ENCODE data around the gene MGME1.
"Not testable (repeated sequence)": the region's sequence is repeated elsewhere in the genome, so short reads cannot be mapped to it uniquely, and the experiment has no call there.

Gene MGME1

GRCh38 chr20:17949899-17950298, 18.9 kb upstream of the MGME1 start:
- H3K9me3 Mint-ChIP-seq: no peaks in the 10 kb centered on the region
- H3K36me3 Mint-ChIP-seq (ENCODE audit: low read depth): peaks cover 97% of the 10 kb centered on the region
- H3K4me3 Mint-ChIP-seq: no peak overlapping the region
- H3K4me1 Mint-ChIP-seq (ENCODE audit: low read depth): peaks cover 12% of the 10 kb centered on the region
- no peaks in the 10 kb centered on the region for H3K27me3 Mint-ChIP-seq
- H3K27ac Mint-ChIP-seq: no peak overlapping the region

GRCh38 chr20:17950670-17951069, 18.1 kb upstream of the MGME1 start:
- H3K27ac Mint-ChIP-seq: peak overlapping the region; percentile 18
- no peaks in the 10 kb centered on the region for H3K9me3 Mint-ChIP-seq
- no peak overlapping the region for H3K4me3 Mint-ChIP-seq
- H3K27me3 Mint-ChIP-seq: no peaks in the 10 kb centered on the region
- peaks cover 98% of the 10 kb centered on the region for H3K36me3 Mint-ChIP-seq (ENCODE audit: low read depth)
- H3K4me1 Mint-ChIP-seq (ENCODE audit: low read depth): peaks cover 20% of the 10 kb centered on the region

GRCh38 chr20:17951323-17951722, 17.5 kb upstream of the MGME1 start:
- Mint-ChIP-seq H3K27me3 (no peaks in the 10 kb centered on the region), H3K27ac (peak overlapping the region; percentile 18), H3K4me3 (no peak overlapping the region), H3K36me3 (ENCODE audit: low read depth) (peaks cover 97% of the 10 kb centered on the region), H3K9me3 (no peaks in the 10 kb centered on the region), H3K4me1 (ENCODE audit: low read depth) (peaks cover 25% of the 10 kb centered on the region)

GRCh38 chr20:17952692-17953684, 15.8 kb upstream of the MGME1 start:
- Mint-ChIP-seq H3K27me3 (no peaks in the 10 kb centered on the region), H3K27ac (peak overlapping the region; percentile 29), H3K4me1 (ENCODE audit: low read depth) (peaks cover 37% of the 10 kb centered on the region), H3K4me3 (no peak overlapping the region), H3K9me3 (no peaks in the 10 kb centered on the region), H3K36me3 (ENCODE audit: low read depth) (peaks cover 92% of the 10 kb centered on the region)

GRCh38 chr20:17953935-17954334, 14.9 kb upstream of the MGME1 start:
- no peaks in the 10 kb centered on the region for H3K27me3 Mint-ChIP-seq
- peaks cover 89% of the 10 kb centered on the region for H3K36me3 Mint-ChIP-seq (ENCODE audit: low read depth)
- no peak overlapping the region for H3K4me3 Mint-ChIP-seq
- H3K4me1 Mint-ChIP-seq (ENCODE audit: low read depth): peaks cover 47% of the 10 kb centered on the region
- peak overlapping the region; percentile 26 for H3K27ac Mint-ChIP-seq
- no peaks in the 10 kb centered on the region for H3K9me3 Mint-ChIP-seq

- Mint-ChIP-seq H3K4me1 (ENCODE audit: low read depth) (peaks cover 59% of the 10 kb centered on the region), H3K27me3 (no peaks in the 10 kb centered on the region), H3K9me3 (no peaks in the 10 kb centered on the region), H3K27ac (peak overlapping the region; percentile 60), H3K4me3 (no peak overlapping the region), H3K36me3 (ENCODE audit: low read depth) (peaks cover 88% of the 10 kb centered on the region)
These were observed 13.5 kb upstream of the MGME1 start for GRCh38 chr20:17955302-17955701.

GRCh38 chr20:17956099-17956685, 12.6 kb upstream of the MGME1 start:
- peaks cover 85% of the 10 kb centered on the region for H3K36me3 Mint-ChIP-seq (ENCODE audit: low read depth)
- no peaks in the 10 kb centered on the region for H3K27me3 Mint-ChIP-seq
- H3K4me1 Mint-ChIP-seq (ENCODE audit: low read depth): peaks cover 68% of the 10 kb centered on the region
- H3K4me3 Mint-ChIP-seq: peak overlapping the region; percentile 13
- H3K27ac Mint-ChIP-seq: peak overlapping the region; percentile 60
- H3K9me3 Mint-ChIP-seq: no peaks in the 10 kb centered on the region

- H3K4me1 Mint-ChIP-seq (ENCODE audit: low read depth): peaks cover 83% of the 10 kb centered on the region
- peak overlapping the region; percentile 63 for H3K27ac Mint-ChIP-seq
- no peak overlapping the region for H3K4me3 Mint-ChIP-seq
These were observed 11.1 kb upstream of the MGME1 start for GRCh38 chr20:17957505-17958363.

GRCh38 chr20:17958373-17959256, 10.2 kb upstream of the MGME1 start:
- H3K4me3 Mint-ChIP-seq: peak overlapping the region; percentile 4

More at GRCh38 chr20:17957505-17958363, 11.1 kb upstream of the MGME1 start:
- Mint-ChIP-seq H3K9me3 (no peaks in the 10 kb centered on the region), H3K27me3 (no peaks in the 10 kb centered on the region), H3K36me3 (ENCODE audit: low read depth) (peaks cover 83% of the 10 kb centered on the region)

GRCh38 chr20:17959257-17959627, 9.6 kb upstream of the MGME1 start:
- H3K36me3 Mint-ChIP-seq (ENCODE audit: low read depth): peaks cover 82% of the 10 kb centered on the region
- peak overlapping the region; percentile 81 for H3K27ac Mint-ChIP-seq
- peaks cover 90% of the 10 kb centered on the region for H3K4me1 Mint-ChIP-seq (ENCODE audit: low read depth)
- H3K9me3 Mint-ChIP-seq: no peaks in the 10 kb centered on the region
- H3K27me3 Mint-ChIP-seq: no peaks in the 10 kb centered on the region
- peak overlapping the region; percentile 55 for H3K4me3 Mint-ChIP-seq

More at GRCh38 chr20:17958373-17959256, 10.2 kb upstream of the MGME1 start:
- Mint-ChIP-seq H3K27ac (peak overlapping the region; percentile 63), H3K27me3 (no peaks in the 10 kb centered on the region), H3K4me1 (ENCODE audit: low read depth) (peaks cover 90% of the 10 kb centered on the region), H3K36me3 (ENCODE audit: low read depth) (peaks cover 82% of the 10 kb centered on the region), H3K9me3 (no peaks in the 10 kb centered on the region)

- not testable (repeated sequence) for H3K9me3 Mint-ChIP-seq, H3K27me3 Mint-ChIP-seq, H3K27ac Mint-ChIP-seq
- H3K36me3 Mint-ChIP-seq (ENCODE audit: low read depth): peaks cover 83% of the 10 kb centered on the region
- H3K4me3 Mint-ChIP-seq: peak overlapping the region; percentile 89
- H3K4me1 Mint-ChIP-seq (ENCODE audit: low read depth): peaks cover 93% of the 10 kb centered on the region
These were observed 8.4 kb upstream of the MGME1 start for GRCh38 chr20:17960400-17960885.

- H3K4me3 Mint-ChIP-seq: peak overlapping the region; percentile 89
These were observed 7.8 kb upstream of the MGME1 start for GRCh38 chr20:17960927-17961586.

GRCh38 chr20:17961587-17961940, 7.3 kb upstream of the MGME1 start:
- peak overlapping the region; percentile 98 for H3K27ac Mint-ChIP-seq
- peaks cover 87% of the 10 kb centered on the region for H3K36me3 Mint-ChIP-seq (ENCODE audit: low read depth)
- peak overlapping the region; percentile 89 for H3K4me3 Mint-ChIP-seq

More at GRCh38 chr20:17960927-17961586, 7.8 kb upstream of the MGME1 start:
- H3K27me3 Mint-ChIP-seq: no peaks in the 10 kb centered on the region
- no peaks in the 10 kb centered on the region for H3K9me3 Mint-ChIP-seq
- H3K27ac Mint-ChIP-seq: peak overlapping the region; percentile 98
- peaks cover 83% of the 10 kb centered on the region for H3K36me3 Mint-ChIP-seq (ENCODE audit: low read depth)
- peaks cover 93% of the 10 kb centered on the region for H3K4me1 Mint-ChIP-seq (ENCODE audit: low read depth)

More at GRCh38 chr20:17961587-17961940, 7.3 kb upstream of the MGME1 start:
- no peaks in the 10 kb centered on the region for H3K27me3 Mint-ChIP-seq
- H3K4me1 Mint-ChIP-seq (ENCODE audit: low read depth): peaks cover 92% of the 10 kb centered on the region
- no peaks in the 10 kb centered on the region for H3K9me3 Mint-ChIP-seq
